GM21619 (cell line): Measurements from ENCODE around the gene CD58.

Experiments
- ATAC-seq: cut with Tn5 transposase; IDR thresholded peaks from one replicate; pipeline ENCODE4 v1.9.1; 2021; ENCODE audit not compliant: unreplicated experiment

The CD58 gene

GRCh38 chr1:116474921-116475849, 95.6 kb downstream of the CD58 start:
- no peak for ATAC-seq

DNA sequence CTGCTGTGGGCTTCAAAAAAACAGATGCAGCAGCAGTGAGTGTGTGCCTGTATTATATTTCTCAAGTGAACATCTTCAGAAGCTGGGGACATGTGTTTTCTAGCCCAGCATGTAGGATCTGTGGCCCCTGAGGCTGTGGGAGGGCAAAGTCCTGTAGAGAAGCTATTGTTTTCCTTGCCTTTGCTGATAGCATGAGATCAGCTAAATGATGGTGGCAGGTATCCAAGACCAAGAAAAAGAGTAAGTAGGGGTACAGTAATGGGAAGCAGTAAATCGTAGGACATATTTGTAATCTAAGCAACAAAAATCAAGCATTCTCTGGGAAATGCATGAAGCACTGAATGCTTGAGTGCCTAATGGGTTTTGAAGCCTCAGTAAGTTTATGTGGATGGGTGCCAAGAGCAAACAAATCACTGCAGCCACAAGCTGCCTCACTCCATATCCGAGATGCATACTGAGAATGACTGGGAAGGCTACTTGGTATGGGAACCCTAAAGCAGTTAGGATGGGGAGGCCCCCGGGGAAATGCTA, 98.3 kb downstream of the CD58 start:
- no peak for ATAC-seq

- ATAC-seq: no peak
Measured at GRCh38 chr1:116471241-116471640, 99.6 kb downstream of the CD58 start.

GRCh38 chr1:116470671-116471070, 100.2 kb downstream of the CD58 start:
- ATAC-seq: no peak

DNA sequence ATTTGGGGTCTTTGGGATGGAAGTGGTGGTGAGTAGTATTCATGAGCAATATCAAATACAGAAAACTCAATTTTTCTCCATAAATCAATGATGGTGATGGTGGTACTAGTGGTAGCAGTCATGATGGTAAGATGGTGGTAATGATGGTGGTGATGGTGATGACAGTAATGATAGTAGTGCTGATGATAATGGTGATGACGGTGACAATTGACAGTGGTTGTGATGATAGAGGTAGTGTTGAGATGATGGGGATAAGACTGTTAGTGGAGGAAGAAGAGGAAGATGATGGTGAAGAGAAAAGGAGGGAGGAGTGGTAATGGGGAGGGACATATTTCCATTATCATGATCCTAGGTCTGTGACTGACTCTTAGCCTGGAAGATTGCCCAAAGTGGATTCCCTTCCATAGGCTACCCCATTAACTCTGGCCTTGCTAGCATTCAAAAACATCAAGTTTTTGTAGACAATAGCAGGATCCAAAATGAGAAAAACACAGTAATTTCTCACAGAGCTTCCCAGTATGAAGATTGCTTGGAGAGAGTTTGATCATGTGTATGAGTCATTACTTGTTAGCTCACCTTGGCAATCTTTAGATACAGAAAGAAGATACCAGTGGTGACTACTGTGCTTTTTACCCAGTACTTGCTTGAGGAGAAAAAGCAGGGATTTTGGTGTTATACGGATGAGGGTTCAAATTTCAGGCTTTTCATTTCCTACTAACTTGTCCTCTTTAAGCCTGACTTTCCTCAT, 103.8 kb downstream of the CD58 start:
- ATAC-seq: no peak

GRCh38 chr1:116465845-116466685, 104.8 kb downstream of the CD58 start:
- ATAC-seq: no peak

GRCh38 chr1:116465477-116465844, 105.4 kb downstream of the CD58 start:
- ATAC-seq: no peak
